ENCODE results near the gene FHOD1. TPM values are rescaled to one million over a fixed set of nuclear protein-coding genes. Genes with fewer than 3 reads are reported as not detected.

Gene FHOD1
- total RNA-seq, 1 donor from 2014 or later, result 50.4 TPM

DNA sequence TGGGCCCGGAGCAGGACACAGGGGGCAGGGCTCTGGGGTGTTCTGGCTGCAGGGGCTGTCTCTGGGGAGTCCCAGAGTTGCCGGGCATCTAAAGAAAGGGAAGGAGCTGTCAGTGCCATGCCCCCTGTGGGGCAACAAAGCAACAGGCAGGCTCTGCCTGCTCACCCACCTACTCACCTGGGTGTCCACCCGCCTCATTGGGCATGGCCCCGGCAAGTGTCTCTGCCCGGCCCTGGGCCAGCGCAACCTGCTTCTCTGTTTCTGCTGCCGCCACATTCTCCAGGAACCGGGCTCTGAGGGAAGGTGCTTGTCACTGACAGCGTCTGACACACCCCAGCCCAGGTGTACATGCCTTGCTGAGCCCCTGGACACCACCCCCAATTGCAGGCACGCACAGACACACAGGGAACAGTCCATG, 13.1 kb downstream of the FHOD1 start:
- TF ChIP-seq, protein P1, sequence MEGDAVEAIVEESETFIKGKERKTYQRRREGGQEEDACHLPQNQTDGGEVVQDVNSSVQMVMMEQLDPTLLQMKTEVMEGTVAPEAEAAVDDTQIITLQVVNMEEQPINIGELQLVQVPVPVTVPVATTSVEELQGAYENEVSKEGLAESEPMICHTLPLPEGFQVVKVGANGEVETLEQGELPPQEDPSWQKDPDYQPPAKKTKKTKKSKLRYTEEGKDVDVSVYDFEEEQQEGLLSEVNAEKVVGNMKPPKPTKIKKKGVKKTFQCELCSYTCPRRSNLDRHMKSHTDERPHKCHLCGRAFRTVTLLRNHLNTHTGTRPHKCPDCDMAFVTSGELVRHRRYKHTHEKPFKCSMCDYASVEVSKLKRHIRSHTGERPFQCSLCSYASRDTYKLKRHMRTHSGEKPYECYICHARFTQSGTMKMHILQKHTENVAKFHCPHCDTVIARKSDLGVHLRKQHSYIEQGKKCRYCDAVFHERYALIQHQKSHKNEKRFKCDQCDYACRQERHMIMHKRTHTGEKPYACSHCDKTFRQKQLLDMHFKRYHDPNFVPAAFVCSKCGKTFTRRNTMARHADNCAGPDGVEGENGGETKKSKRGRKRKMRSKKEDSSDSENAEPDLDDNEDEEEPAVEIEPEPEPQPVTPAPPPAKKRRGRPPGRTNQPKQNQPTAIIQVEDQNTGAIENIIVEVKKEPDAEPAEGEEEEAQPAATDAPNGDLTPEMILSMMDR (IDR thresholded peaks at IDR 0.05), result no peak
- Mint-ChIP-seq H3K4me1 (no peaks in the 10 kb centered on the region), H3K27ac (no peak overlapping the region), H3K36me3 (ENCODE audit: low read depth) (peaks cover 68% of the 10 kb centered on the region), H3K27me3 (no peaks in the 10 kb centered on the region), H3K4me3 (no peak overlapping the region), H3K9me3 (no peaks in the 10 kb centered on the region)
- no peak for DNase-seq
- ATAC-seq (ENCODE audit: low read depth), result no peak
- CTCF ChIA-PET, result no interaction called here
- intact Hi-C loops (cut with micrococcal nuclease), result no loop called here
- POLR2A ChIA-PET, result interaction anchor here (1.4 kb wide), 1 partner anchor 11 kb away, joined by 3 read pairs; no protein-coding TSS in a partner anchor

DNA sequence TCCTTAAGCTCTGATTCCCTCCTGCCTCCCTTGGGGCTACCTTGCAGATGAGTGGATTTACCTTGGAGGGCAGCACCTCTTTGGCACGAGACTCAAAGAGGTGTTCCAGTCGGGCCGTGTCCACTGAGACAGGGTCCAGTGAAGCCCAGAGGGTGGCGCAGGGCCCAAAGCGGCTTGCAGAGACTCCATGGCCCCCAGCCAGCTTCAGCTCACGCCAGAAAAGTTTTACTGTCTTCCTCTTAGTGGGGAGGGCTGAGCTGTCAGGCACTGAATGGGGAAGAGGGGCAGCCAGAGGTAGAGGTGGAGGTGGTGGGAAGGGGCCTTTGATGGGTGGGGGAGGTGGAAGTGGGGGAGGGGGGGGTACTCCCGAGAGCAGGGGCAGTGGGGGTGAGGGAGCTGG, 13.7 kb downstream of the FHOD1 start:
- TF ChIP-seq, protein P1 (IDR thresholded peaks at IDR 0.05), result no peak
- H3K36me3 Mint-ChIP-seq (ENCODE audit: low read depth), result peaks cover 69% of the 10 kb centered on the region
- ATAC-seq (ENCODE audit: low read depth) (no peak), DNase-seq (no peak)
- POLR2A ChIA-PET, result interaction anchor here (0.6 to 1.4 kb wide), 2 partner anchors 11 to 570 kb away, joined by 3 to 6 read pairs; no protein-coding TSS in a partner anchor
- no peaks in the 10 kb centered on the region for H3K27me3 Mint-ChIP-seq
- CTCF ChIA-PET, result interaction anchor here (1.2 kb wide), 1 partner anchor 11 kb away, joined by 3 read pairs; no protein-coding TSS in a partner anchor
- no peaks in the 10 kb centered on the region for H3K9me3 Mint-ChIP-seq
- intact Hi-C loops (cut with micrococcal nuclease), result no loop called here
- peaks cover 1% of the 10 kb centered on the region for H3K4me1 Mint-ChIP-seq
- H3K4me3 Mint-ChIP-seq, result no peak overlapping the region
- H3K27ac Mint-ChIP-seq, result no peak overlapping the region

DNA sequence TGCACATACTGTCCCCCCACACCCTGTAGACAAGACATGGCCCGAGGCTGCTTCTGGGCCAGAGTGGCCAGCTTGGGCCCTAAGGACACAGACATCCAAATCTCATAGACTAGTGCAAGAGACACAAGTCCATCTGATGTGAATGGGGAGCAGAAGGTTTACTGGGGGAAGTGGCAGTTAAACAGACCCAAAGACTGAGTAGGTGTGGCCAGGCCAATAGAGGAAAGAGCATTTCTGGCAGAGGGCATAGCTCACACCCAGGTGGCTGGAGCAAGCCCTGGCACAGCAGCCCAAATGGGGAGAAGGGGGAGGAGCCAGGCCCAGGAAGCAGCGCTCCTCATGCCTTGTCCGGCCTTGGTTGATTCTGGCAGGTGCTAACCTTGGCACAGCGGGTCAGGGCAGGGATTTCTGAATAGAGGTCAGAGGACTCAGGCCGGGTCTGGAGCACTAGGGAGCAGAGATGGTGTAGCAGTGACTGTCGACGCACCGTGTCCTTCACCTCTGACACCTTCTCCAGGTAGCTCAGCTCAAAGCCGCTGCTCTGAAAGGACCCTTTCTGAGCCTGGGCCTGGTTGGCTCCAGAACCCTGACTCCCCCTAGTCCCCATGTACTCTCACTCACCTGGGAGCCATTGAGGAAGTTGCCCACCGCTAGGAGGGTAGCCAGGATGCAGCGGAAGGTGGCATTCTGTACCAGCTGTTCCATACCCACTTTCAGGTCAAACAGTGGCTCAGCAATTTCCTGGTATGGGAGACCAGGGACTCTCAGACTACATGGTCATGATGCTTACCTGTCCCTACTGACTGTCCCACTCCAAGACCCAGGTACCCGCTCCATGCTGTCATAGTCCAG, 16.2 kb downstream of the FHOD1 start:
- intact Hi-C loops (cut with micrococcal nuclease), result no loop called here
- Mint-ChIP-seq H3K9me3 (no peaks in the 10 kb centered on the region), H3K4me3 (no peak overlapping the region), H3K4me1 (peaks cover 22% of the 10 kb centered on the region), H3K27ac (no peak overlapping the region), H3K36me3 (ENCODE audit: low read depth) (peaks cover 64% of the 10 kb centered on the region), H3K27me3 (no peaks in the 10 kb centered on the region)
- POLR2A ChIA-PET, result interaction anchor here (1.6 to 2.0 kb wide), 3 partner anchors 11 to 17 kb away, joined by 3 to 6 read pairs (median 4); partner anchors contain the start of gene SLC9A5
- CTCF ChIA-PET, result interaction anchor here (0.6 kb wide), 1 partner anchor 255 kb away, joined by 5 read pairs; no protein-coding TSS in a partner anchor
- ATAC-seq (ENCODE audit: low read depth) (no peak), DNase-seq (no peak)
- TF ChIP-seq, protein P1 (IDR thresholded peaks at IDR 0.05), result no peak

DNA sequence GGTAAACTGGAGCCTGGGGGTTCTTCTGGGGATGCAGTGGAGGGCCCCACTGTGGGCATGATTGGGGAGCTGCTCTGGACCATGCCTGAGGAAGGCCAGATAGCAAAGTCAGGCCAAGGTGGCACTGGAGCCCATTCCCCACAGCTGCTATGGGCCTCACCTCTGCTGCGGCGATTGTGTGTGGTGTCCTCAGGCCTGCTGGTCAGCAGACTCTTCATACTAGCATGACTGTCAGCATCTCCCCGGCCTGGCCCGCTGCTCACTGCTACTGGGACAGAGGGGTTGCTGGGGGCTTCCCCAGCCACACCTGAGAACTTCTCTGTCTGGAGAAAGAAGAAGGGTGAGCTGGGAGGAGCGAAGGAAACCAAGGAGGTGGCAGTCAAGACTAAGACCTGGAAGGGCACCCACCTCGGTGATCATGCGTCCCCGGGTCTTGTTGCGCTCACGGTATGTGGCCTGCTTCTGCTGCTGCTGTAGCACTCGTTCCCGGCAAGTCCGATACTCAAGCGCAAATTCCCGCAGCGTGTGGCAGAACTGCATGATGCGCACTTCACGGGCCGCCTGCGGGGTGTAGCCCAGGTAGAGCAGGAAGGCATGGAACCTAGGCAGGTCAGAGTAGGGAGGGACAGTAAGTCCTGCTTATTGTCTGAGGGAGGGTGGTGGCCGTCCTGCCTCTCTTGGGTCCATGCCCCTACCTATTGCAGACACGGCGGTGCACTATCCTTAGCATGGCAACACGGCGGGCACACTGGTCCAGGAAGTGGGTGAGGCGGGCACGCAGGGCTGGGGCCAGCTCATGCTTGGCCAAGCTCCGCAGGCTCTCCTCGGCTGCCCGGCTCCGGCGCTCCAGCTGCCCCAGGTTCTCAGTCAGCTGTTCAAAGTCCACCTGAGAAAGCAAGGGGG, 17.1 kb downstream of the FHOD1 start:
- ATAC-seq (ENCODE audit: low read depth) (no peak), DNase-seq (no peak)
- no peaks in the 10 kb centered on the region for H3K27me3 Mint-ChIP-seq
- POLR2A ChIA-PET, result interaction anchor here (0.7 to 5.1 kb wide), 2 partner anchors 16 to 488 kb away, joined by 3 to 120 read pairs; partner anchors contain the start of genes FHOD1 and SLC9A5
- intact Hi-C loops (cut with micrococcal nuclease), result no loop called here
- TF ChIP-seq, protein P1 (IDR thresholded peaks at IDR 0.05), result no peak
- H3K4me3 Mint-ChIP-seq, result no peak overlapping the region
- no peaks in the 10 kb centered on the region for H3K9me3 Mint-ChIP-seq
- H3K27ac Mint-ChIP-seq, result no peak overlapping the region
- H3K36me3 Mint-ChIP-seq (ENCODE audit: low read depth), result peaks cover 61% of the 10 kb centered on the region
- CTCF ChIA-PET, result interaction anchor here (0.6 kb wide), 1 partner anchor 255 kb away, joined by 5 read pairs; no protein-coding TSS in a partner anchor
- H3K4me1 Mint-ChIP-seq, result peaks cover 27% of the 10 kb centered on the region

Data from activated B cell treated with CpG ODN at 0.5 μM for 24 hours (primary cell).